ENCODE measurements around the gene COX6B1.

Gene COX6B1

GRCh38 chr19:35628565-35629331 lies 19.4 kb upstream of the COX6B1 start, which contains the start of gene RBM42 (continued):
- no peak for TF ChIP-seq ZNF18 (tag by site-specific recombination; IDR thresholded peaks at IDR 0.05)
- peak; percentile 96 for TF ChIP-seq ZNF777 (tag by site-specific recombination; IDR thresholded peaks at IDR 0.05; ENCODE audit: borderline replicate concordance)
- TF ChIP-seq ZNF645 (tag by site-specific recombination; IDR thresholded peaks at IDR 0.05), result no peak
- no peak for TF ChIP-seq ZNF707 (tag by site-specific recombination; IDR thresholded peaks at IDR 0.05)
- no peak for TF ChIP-seq ZNF266 (tag by site-specific recombination; IDR thresholded peaks at IDR 0.05; ENCODE audit: low read depth)
- 0 out of 2 replicates have a peak, but pooled peaks have one; percentile 5 for TF ChIP-seq ZNF677 (tag by site-specific recombination; IDR thresholded peaks at IDR 0.05)
- TF ChIP-seq, protein P1, sequence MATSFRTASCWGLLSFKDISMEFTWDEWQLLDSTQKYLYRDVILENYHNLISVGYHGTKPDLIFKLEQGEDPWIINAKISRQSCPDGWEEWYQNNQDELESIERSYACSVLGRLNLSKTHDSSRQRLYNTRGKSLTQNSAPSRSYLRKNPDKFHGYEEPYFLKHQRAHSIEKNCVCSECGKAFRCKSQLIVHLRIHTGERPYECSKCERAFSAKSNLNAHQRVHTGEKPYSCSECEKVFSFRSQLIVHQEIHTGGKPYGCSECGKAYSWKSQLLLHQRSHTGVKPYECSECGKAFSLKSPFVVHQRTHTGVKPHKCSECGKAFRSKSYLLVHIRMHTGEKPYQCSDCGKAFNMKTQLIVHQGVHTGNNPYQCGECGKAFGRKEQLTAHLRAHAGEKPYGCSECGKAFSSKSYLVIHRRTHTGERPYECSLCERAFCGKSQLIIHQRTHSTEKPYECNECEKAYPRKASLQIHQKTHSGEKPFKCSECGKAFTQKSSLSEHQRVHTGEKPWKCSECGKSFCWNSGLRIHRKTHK (tag by site-specific recombination; IDR thresholded peaks at IDR 0.05), result no peak
- no peak for TF ChIP-seq BCL11B (tag by site-specific recombination; IDR thresholded peaks at IDR 0.05; ENCODE audit: low read depth)
- peak; percentile 60 for TF ChIP-seq ZNF146 (tag by site-specific recombination; IDR thresholded peaks at IDR 0.05)
- TF ChIP-seq ZNF214 (tag by site-specific recombination; IDR thresholded peaks at IDR 0.05; ENCODE audit: borderline replicate concordance), result no peak
- TF ChIP-seq, protein P2, sequence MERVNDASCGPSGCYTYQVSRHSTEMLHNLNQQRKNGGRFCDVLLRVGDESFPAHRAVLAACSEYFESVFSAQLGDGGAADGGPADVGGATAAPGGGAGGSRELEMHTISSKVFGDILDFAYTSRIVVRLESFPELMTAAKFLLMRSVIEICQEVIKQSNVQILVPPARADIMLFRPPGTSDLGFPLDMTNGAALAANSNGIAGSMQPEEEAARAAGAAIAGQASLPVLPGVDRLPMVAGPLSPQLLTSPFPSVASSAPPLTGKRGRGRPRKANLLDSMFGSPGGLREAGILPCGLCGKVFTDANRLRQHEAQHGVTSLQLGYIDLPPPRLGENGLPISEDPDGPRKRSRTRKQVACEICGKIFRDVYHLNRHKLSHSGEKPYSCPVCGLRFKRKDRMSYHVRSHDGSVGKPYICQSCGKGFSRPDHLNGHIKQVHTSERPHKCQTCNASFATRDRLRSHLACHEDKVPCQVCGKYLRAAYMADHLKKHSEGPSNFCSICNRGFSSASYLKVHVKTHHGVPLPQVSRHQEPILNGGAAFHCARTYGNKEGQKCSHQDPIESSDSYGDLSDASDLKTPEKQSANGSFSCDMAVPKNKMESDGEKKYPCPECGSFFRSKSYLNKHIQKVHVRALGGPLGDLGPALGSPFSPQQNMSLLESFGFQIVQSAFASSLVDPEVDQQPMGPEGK (tag by site-specific recombination; IDR thresholded peaks at IDR 0.05), result peak; percentile 95
- no peak; the same call in none of the 2 replicates for TF ChIP-seq ZNF10 (tag by site-specific recombination; IDR thresholded peaks at IDR 0.05)
- peak; percentile 75 for TF ChIP-seq ZNF843 (tag by site-specific recombination; IDR thresholded peaks at IDR 0.05)
- no peak for TF ChIP-seq ZNF140 (tag by site-specific recombination; IDR thresholded peaks at IDR 0.05)
- TF ChIP-seq KLF9 (tag by site-specific recombination; IDR thresholded peaks at IDR 0.05; ENCODE audit: low read depth), result peak; percentile 72
- TF ChIP-seq BCL11A (tag by site-specific recombination; IDR thresholded peaks at IDR 0.05; ENCODE audit: low read depth), result no peak
- TF ChIP-seq, protein P3, sequence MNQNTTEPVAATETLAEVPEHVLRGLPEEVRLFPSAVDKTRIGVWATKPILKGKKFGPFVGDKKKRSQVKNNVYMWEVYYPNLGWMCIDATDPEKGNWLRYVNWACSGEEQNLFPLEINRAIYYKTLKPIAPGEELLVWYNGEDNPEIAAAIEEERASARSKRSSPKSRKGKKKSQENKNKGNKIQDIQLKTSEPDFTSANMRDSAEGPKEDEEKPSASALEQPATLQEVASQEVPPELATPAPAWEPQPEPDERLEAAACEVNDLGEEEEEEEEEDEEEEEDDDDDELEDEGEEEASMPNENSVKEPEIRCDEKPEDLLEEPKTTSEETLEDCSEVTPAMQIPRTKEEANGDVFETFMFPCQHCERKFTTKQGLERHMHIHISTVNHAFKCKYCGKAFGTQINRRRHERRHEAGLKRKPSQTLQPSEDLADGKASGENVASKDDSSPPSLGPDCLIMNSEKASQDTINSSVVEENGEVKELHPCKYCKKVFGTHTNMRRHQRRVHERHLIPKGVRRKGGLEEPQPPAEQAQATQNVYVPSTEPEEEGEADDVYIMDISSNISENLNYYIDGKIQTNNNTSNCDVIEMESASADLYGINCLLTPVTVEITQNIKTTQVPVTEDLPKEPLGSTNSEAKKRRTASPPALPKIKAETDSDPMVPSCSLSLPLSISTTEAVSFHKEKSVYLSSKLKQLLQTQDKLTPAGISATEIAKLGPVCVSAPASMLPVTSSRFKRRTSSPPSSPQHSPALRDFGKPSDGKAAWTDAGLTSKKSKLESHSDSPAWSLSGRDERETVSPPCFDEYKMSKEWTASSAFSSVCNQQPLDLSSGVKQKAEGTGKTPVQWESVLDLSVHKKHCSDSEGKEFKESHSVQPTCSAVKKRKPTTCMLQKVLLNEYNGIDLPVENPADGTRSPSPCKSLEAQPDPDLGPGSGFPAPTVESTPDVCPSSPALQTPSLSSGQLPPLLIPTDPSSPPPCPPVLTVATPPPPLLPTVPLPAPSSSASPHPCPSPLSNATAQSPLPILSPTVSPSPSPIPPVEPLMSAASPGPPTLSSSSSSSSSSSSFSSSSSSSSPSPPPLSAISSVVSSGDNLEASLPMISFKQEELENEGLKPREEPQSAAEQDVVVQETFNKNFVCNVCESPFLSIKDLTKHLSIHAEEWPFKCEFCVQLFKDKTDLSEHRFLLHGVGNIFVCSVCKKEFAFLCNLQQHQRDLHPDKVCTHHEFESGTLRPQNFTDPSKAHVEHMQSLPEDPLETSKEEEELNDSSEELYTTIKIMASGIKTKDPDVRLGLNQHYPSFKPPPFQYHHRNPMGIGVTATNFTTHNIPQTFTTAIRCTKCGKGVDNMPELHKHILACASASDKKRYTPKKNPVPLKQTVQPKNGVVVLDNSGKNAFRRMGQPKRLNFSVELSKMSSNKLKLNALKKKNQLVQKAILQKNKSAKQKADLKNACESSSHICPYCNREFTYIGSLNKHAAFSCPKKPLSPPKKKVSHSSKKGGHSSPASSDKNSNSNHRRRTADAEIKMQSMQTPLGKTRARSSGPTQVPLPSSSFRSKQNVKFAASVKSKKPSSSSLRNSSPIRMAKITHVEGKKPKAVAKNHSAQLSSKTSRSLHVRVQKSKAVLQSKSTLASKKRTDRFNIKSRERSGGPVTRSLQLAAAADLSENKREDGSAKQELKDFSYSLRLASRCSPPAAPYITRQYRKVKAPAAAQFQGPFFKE (tag by site-specific recombination; IDR thresholded peaks at IDR 0.05; ENCODE audit: borderline replicate concordance), result no peak
- TF ChIP-seq ZNF521 (tag by site-specific recombination; IDR thresholded peaks at IDR 0.05), result no peak
- peak; percentile 98 for TF ChIP-seq SP7 (tag by site-specific recombination; IDR thresholded peaks at IDR 0.05)
- no peak for TF ChIP-seq ZNF530 (tag by site-specific recombination; IDR thresholded peaks at IDR 0.05; ENCODE audit: low read depth)
- no peak for TF ChIP-seq ZNF473 (tag by site-specific recombination; IDR thresholded peaks at IDR 0.05)
- TF ChIP-seq ZNF654 (tag by site-specific recombination; IDR thresholded peaks at IDR 0.05; ENCODE audit: low read depth), result no peak
- TF ChIP-seq ZNF114 (tag by site-specific recombination; IDR thresholded peaks at IDR 0.05), result no peak
- peak; percentile 45; the same call in 1 of the 2 replicates for TF ChIP-seq ZIC2 (tag by site-specific recombination; IDR thresholded peaks at IDR 0.05)
- no peak for TF ChIP-seq ZNF555 (tag by site-specific recombination; conservative IDR thresholded peaks at IDR 0.05)
- TF ChIP-seq ZNF302 (tag by site-specific recombination; IDR thresholded peaks at IDR 0.05; ENCODE audit: low read depth), result no peak
- no peak for TF ChIP-seq ZSCAN16 (tag by site-specific recombination; IDR thresholded peaks at IDR 0.05)
- no peak for TF ChIP-seq MEIS1 (CRISPR knock-in tag; IDR thresholded peaks at IDR 0.05; ENCODE audit: borderline replicate concordance)

Data from HEK293 (cell line).